Brain microvascular endothelial cell (primary cell): ENCODE measurements around the gene PNPLA7.

ENCODE experiments used
- DNase-seq: peaks from one replicate; pipeline ENCODE4 v3.0.0-alpha.2; 2020
- H3K27ac ChIP-seq: fragments of 250-450 bp; sonication (Bioruptor Pico); 2 replicates; pipeline ENCODE4 v1.5.1; 2020; ENCODE audit warnings: mild to moderate bottlenecking, moderate library complexity
- H3K27me3 ChIP-seq: fragments of 250-450 bp; sonication (Bioruptor Pico); replicated peaks from 2 replicates; pipeline ENCODE4 v1.5.1; 2020; ENCODE audit warnings: mild to moderate bottlenecking
- H3K36me3 ChIP-seq: fragments of 250-450 bp; sonication (Bioruptor Pico); replicated peaks from 2 replicates; pipeline ENCODE4 v1.5.1; 2020; ENCODE audit warnings: mild to moderate bottlenecking
- H3K4me3 ChIP-seq: 2 replicates; pipeline ENCODE4 v1.5.1; 2011; ENCODE audit warnings: low read depth, mild to moderate bottlenecking, control low read depth, low read length, moderate library complexity
- in situ Hi-C: cut with HindIII; loops from 2 replicates; pipeline ENCODE4 v1.10.0; 2017; ENCODE audit warnings: low sequenced_read_pairs, low pct_ligation_motif_present
- TF ChIP-seq, protein P1 (sequence below): IDR thresholded peaks from 2 replicates; pipeline ENCODE4 v1.5.1; 2011; ENCODE audit warnings: low read depth, mild to moderate bottlenecking, moderate library complexity, low read length, control low read depth, inconsistent platforms; ENCODE audit errors: missing control alignments

PNPLA7 gene

GRCh38 chr9:137590123-137590468 is 39.9 kb upstream of the PNPLA7 start:
- H3K27me3 ChIP-seq, result no peaks in the 10 kb centered on the region
- H3K4me3 ChIP-seq, result peak overlapping the region; percentile 66
- DNase-seq, result no peak
- no peak overlapping the region for H3K27ac ChIP-seq
- H3K36me3 ChIP-seq, result peaks cover 19% of the 10 kb centered on the region
- TF ChIP-seq, protein P1, sequence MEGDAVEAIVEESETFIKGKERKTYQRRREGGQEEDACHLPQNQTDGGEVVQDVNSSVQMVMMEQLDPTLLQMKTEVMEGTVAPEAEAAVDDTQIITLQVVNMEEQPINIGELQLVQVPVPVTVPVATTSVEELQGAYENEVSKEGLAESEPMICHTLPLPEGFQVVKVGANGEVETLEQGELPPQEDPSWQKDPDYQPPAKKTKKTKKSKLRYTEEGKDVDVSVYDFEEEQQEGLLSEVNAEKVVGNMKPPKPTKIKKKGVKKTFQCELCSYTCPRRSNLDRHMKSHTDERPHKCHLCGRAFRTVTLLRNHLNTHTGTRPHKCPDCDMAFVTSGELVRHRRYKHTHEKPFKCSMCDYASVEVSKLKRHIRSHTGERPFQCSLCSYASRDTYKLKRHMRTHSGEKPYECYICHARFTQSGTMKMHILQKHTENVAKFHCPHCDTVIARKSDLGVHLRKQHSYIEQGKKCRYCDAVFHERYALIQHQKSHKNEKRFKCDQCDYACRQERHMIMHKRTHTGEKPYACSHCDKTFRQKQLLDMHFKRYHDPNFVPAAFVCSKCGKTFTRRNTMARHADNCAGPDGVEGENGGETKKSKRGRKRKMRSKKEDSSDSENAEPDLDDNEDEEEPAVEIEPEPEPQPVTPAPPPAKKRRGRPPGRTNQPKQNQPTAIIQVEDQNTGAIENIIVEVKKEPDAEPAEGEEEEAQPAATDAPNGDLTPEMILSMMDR, result no peak
- in situ Hi-C loops, result no loop called here

GRCh38 chr9:137589441-137590122 is 39.4 kb upstream of the PNPLA7 start:
- TF ChIP-seq, protein P1, result no peak
- H3K27me3 ChIP-seq, result no peaks in the 10 kb centered on the region
- no peak overlapping the region for H3K27ac ChIP-seq
- in situ Hi-C loops, result no loop called here
- H3K4me3 ChIP-seq, result peak overlapping the region; percentile 66
- no peak for DNase-seq
- peaks cover 19% of the 10 kb centered on the region for H3K36me3 ChIP-seq

GRCh38 chr9:137588891-137589290 is 38.7 kb upstream of the PNPLA7 start:
- in situ Hi-C loops, result no loop called here
- H3K27ac ChIP-seq, result no peak overlapping the region
- no peak for DNase-seq
- peaks cover 25% of the 10 kb centered on the region for H3K36me3 ChIP-seq
- no peaks in the 10 kb centered on the region for H3K27me3 ChIP-seq
- H3K4me3 ChIP-seq, result peak overlapping the region; percentile 66
- TF ChIP-seq, protein P1, result no peak

- TF ChIP-seq, protein P1, result no peak
- in situ Hi-C loops, result no loop called here
- DNase-seq, result no peak
- Histone ChIP-seq H3K27ac (no peak overlapping the region), H3K36me3 (peaks cover 28% of the 10 kb centered on the region), H3K27me3 (no peaks in the 10 kb centered on the region), H3K4me3 (no peak overlapping the region)
Observed at GRCh38 chr9:137588311-137588710, 38.1 kb upstream of the PNPLA7 start.

DNA sequence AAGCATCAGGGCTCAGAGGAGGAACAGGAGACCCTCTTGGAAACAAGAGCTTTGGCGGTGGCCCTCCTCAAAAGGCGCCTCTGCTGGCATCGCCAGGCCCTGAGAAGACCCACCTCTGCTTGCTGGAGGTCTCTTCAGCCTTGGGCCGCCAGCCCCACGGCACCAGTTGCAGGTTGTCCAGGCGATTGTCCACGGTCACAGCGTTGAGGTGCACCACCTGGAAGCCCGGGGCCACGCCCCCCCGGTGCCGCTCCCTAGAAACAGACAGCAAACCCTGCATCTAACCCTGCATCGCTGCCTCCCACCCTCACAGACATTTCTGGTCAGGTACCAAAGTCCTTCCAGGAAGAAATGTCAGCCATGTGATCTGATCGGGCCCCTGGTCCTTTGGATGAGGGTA is 36.7 kb upstream of the PNPLA7 start:
- H3K27me3 ChIP-seq, result no peaks in the 10 kb centered on the region
- no peak for DNase-seq
- H3K4me3 ChIP-seq, result no peak overlapping the region
- no peak overlapping the region for H3K27ac ChIP-seq
- H3K36me3 ChIP-seq, result peaks cover 37% of the 10 kb centered on the region
- TF ChIP-seq, protein P1, result no peak
- in situ Hi-C loops, result no loop called here

DNA sequence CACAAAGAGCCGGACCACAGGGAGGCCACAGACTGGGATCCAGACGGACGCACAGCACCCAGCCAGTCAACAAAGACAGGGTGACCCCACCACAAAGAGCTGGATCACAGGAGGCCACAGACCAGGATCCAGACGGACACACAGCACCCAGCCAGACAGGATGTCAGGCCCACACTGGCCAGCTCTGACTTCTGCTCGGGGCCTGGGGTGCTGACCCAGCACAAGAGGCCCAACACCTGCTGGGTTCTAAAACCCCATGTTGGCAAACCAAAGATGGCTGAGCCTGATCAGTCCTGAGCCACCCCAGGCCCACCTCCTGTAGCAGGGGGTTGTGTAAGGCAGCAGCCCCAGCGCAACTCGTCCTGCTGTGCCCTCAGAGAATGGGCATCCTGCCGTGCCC is 33.8 kb upstream of the PNPLA7 start:
- in situ Hi-C loops, result no loop called here
- no peaks in the 10 kb centered on the region for H3K27me3 ChIP-seq
- TF ChIP-seq, protein P1, result no peak
- H3K36me3 ChIP-seq, result peaks cover 42% of the 10 kb centered on the region
- no peak overlapping the region for H3K27ac ChIP-seq
- no peak overlapping the region for H3K4me3 ChIP-seq
- no peak for DNase-seq
